Measurements from ENCODE around the gene MPHOSPH6.

MPHOSPH6 gene

DNA sequence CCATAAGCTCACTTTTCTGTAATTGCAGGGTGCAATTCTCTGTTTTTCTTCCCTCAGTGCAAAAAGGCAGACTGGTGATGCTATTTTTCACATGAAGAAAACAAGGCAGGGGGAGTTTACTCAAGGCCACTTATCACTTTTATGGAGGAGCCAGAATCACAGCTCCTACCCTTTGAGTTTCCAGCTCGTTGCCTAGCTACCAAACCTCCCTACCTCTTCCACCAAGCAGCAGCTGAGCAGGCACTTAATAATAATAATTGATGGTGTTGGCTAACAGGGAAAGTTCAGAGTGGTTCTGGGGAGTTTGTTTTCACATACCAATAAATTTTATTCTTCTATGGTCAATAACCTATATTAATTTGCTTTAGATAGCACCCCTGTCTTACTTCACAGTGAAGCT lies 31.9 kb upstream of the MPHOSPH6 start:
- no peak overlapping the region for H3K9ac ChIP-seq (ENCODE audit: low read depth, low read length)
- H3K27ac ChIP-seq (ENCODE audit: low read length): no peak overlapping the region
- no peaks in the 10 kb centered on the region for H3K79me2 ChIP-seq (ENCODE audit: insufficient read depth, low read length)
- ATAC-seq (ENCODE audit: insufficient read depth, low read depth): no peak
- H4K20me1 ChIP-seq (ENCODE audit: insufficient read depth, low read length): no peaks in the 10 kb centered on the region
- no peaks in the 10 kb centered on the region for H3K9me3 ChIP-seq (ENCODE audit: insufficient read depth, low read length, severe bottlenecking)
- H3K27me3 ChIP-seq (ENCODE audit: insufficient read depth, low read length, poor library complexity): peaks cover 4% of the 10 kb centered on the region
- H3K4me1 ChIP-seq (ENCODE audit: insufficient read depth, low read length): no peaks in the 10 kb centered on the region
- no peak overlapping the region for H3K4me2 ChIP-seq (ENCODE audit: insufficient read depth, low read length)
- no peak overlapping the region for H2AFZ ChIP-seq (ENCODE audit: low read depth, low read length)
- TF ChIP-seq, protein P1, sequence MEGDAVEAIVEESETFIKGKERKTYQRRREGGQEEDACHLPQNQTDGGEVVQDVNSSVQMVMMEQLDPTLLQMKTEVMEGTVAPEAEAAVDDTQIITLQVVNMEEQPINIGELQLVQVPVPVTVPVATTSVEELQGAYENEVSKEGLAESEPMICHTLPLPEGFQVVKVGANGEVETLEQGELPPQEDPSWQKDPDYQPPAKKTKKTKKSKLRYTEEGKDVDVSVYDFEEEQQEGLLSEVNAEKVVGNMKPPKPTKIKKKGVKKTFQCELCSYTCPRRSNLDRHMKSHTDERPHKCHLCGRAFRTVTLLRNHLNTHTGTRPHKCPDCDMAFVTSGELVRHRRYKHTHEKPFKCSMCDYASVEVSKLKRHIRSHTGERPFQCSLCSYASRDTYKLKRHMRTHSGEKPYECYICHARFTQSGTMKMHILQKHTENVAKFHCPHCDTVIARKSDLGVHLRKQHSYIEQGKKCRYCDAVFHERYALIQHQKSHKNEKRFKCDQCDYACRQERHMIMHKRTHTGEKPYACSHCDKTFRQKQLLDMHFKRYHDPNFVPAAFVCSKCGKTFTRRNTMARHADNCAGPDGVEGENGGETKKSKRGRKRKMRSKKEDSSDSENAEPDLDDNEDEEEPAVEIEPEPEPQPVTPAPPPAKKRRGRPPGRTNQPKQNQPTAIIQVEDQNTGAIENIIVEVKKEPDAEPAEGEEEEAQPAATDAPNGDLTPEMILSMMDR (IDR thresholded peaks at IDR 0.05; ENCODE audit: borderline replicate concordance, extremely low read depth, low read length, poor library complexity, severe bottlenecking): no peak
- no peak for TF ChIP-seq EZH2 (IDR thresholded peaks at IDR 0.05; ENCODE audit: borderline replicate concordance, low read depth, low read length, severe bottlenecking)
- DNase-seq: no peak
- H3K36me3 ChIP-seq (ENCODE audit: insufficient read depth, low read length): no peaks in the 10 kb centered on the region
- H3K4me3 ChIP-seq (ENCODE audit: low read depth in 1 of 2, low read length in 2 of 2): no peak overlapping the region

DNA sequence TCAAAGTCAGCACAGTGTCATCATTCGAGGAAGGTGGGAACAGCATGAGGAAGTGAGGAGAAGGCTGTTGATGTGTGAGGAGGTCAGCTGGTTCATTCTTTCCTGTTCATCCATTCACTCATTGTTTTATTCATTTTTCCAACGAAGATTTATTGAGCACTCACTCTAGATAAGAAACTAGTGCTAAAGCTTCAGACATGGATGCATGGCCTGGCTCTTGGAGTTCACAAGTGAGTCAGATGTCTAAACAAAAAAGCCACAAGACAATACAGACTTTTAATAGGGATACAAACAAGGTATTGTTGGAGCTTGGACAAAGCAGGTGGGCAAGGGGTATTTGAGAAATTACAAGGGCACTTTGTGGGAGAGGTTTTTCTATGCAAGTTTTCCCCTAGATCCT lies 31.3 kb upstream of the MPHOSPH6 start:
- ATAC-seq (ENCODE audit: insufficient read depth, low read depth): no peak
- H3K36me3 ChIP-seq (ENCODE audit: insufficient read depth, low read length): no peaks in the 10 kb centered on the region
- no peak overlapping the region for H3K27ac ChIP-seq (ENCODE audit: low read length)
- no peaks in the 10 kb centered on the region for H3K9me3 ChIP-seq (ENCODE audit: insufficient read depth, low read length, severe bottlenecking)
- H3K79me2 ChIP-seq (ENCODE audit: insufficient read depth, low read length): no peaks in the 10 kb centered on the region
- no peak overlapping the region for H2AFZ ChIP-seq (ENCODE audit: low read depth, low read length)
- H3K27me3 ChIP-seq (ENCODE audit: insufficient read depth, low read length, poor library complexity): peaks cover 4% of the 10 kb centered on the region
- DNase-seq: no peak
- TF ChIP-seq EZH2 (IDR thresholded peaks at IDR 0.05; ENCODE audit: borderline replicate concordance, low read depth, low read length, severe bottlenecking): no peak
- TF ChIP-seq, protein P1 (IDR thresholded peaks at IDR 0.05; ENCODE audit: borderline replicate concordance, extremely low read depth, low read length, poor library complexity, severe bottlenecking): no peak
- no peaks in the 10 kb centered on the region for H4K20me1 ChIP-seq (ENCODE audit: insufficient read depth, low read length)
- H3K4me1 ChIP-seq (ENCODE audit: insufficient read depth, low read length): no peaks in the 10 kb centered on the region
- H3K4me3 ChIP-seq (ENCODE audit: low read depth in 1 of 2, low read length in 2 of 2): no peak overlapping the region
- H3K4me2 ChIP-seq (ENCODE audit: insufficient read depth, low read length): no peak overlapping the region
- H3K9ac ChIP-seq (ENCODE audit: low read depth, low read length): no peak overlapping the region

DNA sequence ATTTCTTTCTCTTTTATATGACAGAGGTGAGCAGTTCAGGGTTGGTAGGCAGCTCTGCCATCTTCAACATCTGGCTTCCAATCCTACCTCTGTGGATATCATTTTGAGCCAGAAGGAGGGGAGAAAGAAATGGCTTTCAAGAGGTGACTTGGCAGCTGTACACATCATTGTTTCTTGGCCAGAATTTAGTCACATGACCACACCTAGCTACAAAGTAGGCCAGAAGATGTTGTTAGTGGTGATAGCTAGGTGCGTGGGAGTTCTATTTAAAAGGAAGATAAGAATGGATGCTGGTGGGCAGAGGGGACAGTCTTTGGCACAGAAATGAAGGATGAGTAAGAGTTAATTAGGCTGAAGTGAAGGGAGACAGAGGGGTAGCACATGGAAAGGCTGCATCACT lies 29.2 kb upstream of the MPHOSPH6 start:
- ATAC-seq (ENCODE audit: insufficient read depth, low read depth) (no peak), DNase-seq (no peak)
- Histone ChIP-seq H3K9me3 (ENCODE audit: insufficient read depth, low read length, severe bottlenecking) (no peaks in the 10 kb centered on the region), H4K20me1 (ENCODE audit: insufficient read depth, low read length) (no peaks in the 10 kb centered on the region), H2AFZ (ENCODE audit: low read depth, low read length) (no peak overlapping the region), H3K4me2 (ENCODE audit: insufficient read depth, low read length) (no peak overlapping the region), H3K79me2 (ENCODE audit: insufficient read depth, low read length) (no peaks in the 10 kb centered on the region), H3K27ac (ENCODE audit: low read length) (no peak overlapping the region), H3K4me1 (ENCODE audit: insufficient read depth, low read length) (no peaks in the 10 kb centered on the region), H3K9ac (ENCODE audit: low read depth, low read length) (no peak overlapping the region), H3K4me3 (ENCODE audit: low read depth in 1 of 2, low read length in 2 of 2) (no peak overlapping the region), H3K27me3 (ENCODE audit: insufficient read depth, low read length, poor library complexity) (peaks cover 4% of the 10 kb centered on the region), H3K36me3 (ENCODE audit: insufficient read depth, low read length) (no peaks in the 10 kb centered on the region)
- TF ChIP-seq EZH2 (IDR thresholded peaks at IDR 0.05; ENCODE audit: borderline replicate concordance, low read depth, low read length, severe bottlenecking): no peak
- TF ChIP-seq, protein P1 (IDR thresholded peaks at IDR 0.05; ENCODE audit: borderline replicate concordance, extremely low read depth, low read length, poor library complexity, severe bottlenecking): no peak
